ENCODE data around the gene ZNF205. TPM values are rescaled to one million over a fixed set of nuclear protein-coding genes. Genes with fewer than 3 reads are reported as not detected.

Gene ZNF205
- total and polyA plus RNA-seq, 2 of the 13 experiments (the other 11 are each of a cell fraction or from before 2014, with no cell fraction given) = 5.8 to 10.2 TPM

DNA sequence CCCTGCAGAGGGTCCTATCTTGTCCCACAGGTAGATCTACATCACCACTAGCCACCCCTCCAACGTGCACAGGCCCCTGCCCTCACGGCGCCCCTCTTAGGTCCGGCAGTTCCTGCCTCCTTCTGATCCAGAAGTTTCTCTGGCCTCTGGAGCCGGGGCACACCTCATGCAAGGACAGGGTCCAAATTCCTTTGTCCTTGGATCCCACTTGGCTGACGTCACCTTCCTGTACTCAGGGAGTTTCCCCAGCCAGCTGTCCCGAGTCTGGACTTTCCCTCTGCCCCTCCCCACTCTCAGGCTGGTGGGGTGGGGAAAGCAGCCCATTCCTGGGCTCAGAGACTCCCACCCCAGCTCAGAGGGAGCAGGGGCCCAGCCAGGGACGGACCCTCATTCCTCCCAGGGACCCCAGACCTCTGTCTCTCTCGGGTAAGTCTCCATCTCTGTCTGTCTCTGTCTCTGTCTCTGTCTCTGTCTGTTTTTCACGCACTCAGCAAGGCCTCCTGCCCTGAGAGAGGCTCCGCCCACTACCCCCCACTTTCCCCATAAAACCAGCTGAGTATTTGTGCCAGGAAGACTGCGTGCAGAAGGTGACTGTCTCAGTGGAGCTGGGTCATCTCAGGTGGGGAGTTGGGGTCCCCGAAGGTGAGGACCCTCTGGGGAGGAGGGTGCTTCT is 47.2 kb upstream of the ZNF205 start, which contains the start of gene IL32 (continued):
- TF ChIP-seq ZNF772 (CRISPR knock-in tag; IDR thresholded peaks at IDR 0.05) (peak; percentile 92), ZBTB2 (CRISPR knock-in tag; IDR thresholded peaks at IDR 0.05; ENCODE audit: low read depth) (no peak), ZNF18 (CRISPR knock-in tag; IDR thresholded peaks at IDR 0.05; ENCODE audit: insufficient replicate concordance) (peak; percentile 84), HHEX (CRISPR knock-in tag; IDR thresholded peaks at IDR 0.05) (no peak), SP5 (CRISPR knock-in tag; IDR thresholded peaks at IDR 0.05; ENCODE audit: borderline replicate concordance, low read depth) (peak; percentile 73), ARID4A (CRISPR knock-in tag; IDR thresholded peaks at IDR 0.05; ENCODE audit: borderline replicate concordance) (peak; percentile 83; the same call in 1 of the 2 replicates), ZNF710 (CRISPR knock-in tag; IDR thresholded peaks at IDR 0.05; ENCODE audit: borderline replicate concordance) (no peak), REST (IDR thresholded peaks at IDR 0.05; ENCODE audit: borderline replicate concordance in 1 of 2, low read depth in 1 of 2, low read length in 2 of 2) (peak in 1 of 2 experiments; percentile 13; a peak in 1 of 4 replicates), MEIS2 (CRISPR knock-in tag; IDR thresholded peaks at IDR 0.05) (0 out of 2 replicates have a peak, but pooled peaks have one; percentile 33), ZNF33B (CRISPR knock-in tag; IDR thresholded peaks at IDR 0.05) (peak; percentile 24; the same call in 1 of the 2 replicates), NCOA2 (CRISPR knock-in tag; IDR thresholded peaks at IDR 0.05) (peak; percentile 59; the same call in 1 of the 2 replicates), KDM3A (CRISPR knock-in tag; IDR thresholded peaks at IDR 0.05; ENCODE audit: low read depth) (0 out of 2 replicates have a peak, but pooled peaks have one; percentile 48), GTF2F1 (IDR thresholded peaks at IDR 0.05; ENCODE audit: low read length) (no peak), ZNF619 (CRISPR knock-in tag; IDR thresholded peaks at IDR 0.05) (no peak), MED8 (CRISPR knock-in tag; IDR thresholded peaks at IDR 0.05; ENCODE audit: insufficient replicate concordance) (no peak)

Data from HepG2 (cell line).